GM18520 (cell line): ENCODE measurements around the gene FGR.
"Not testable (repeated sequence)": the region's sequence is repeated elsewhere in the genome, so short reads cannot be mapped to it uniquely, and the experiment has no call there.

Experiments used
- ATAC-seq: cut with Tn5 transposase; IDR thresholded peaks from one replicate; pipeline ENCODE4 v1.9.1; 2021; ENCODE audit not compliant: unreplicated experiment

Gene FGR

DNA sequence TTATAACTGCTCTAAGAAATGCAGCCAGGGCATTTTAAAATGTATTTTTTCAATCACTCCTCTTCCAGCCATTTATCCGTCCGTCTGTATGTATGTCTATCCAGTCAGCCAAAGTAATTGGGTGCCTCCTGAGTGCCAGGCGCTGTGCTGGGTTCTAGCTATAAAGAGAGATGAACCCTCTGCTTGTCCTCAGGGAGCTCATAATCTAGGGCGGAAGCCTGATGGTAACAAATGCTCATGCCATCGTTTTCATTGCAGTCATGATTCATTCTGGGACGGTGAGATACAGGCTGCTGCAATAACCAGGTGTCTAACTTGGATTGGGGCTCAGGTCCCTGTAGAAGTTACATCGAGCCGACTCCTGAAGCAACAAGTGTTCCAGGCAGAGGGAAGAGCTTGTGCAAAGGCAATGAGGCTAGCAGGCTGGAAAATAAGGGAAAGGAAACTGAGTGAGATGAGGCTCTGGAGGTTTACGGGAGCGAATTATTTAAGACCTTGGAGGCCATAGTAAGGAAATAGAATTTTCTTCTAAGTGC, 25.4 kb upstream of the FGR start:
- ATAC-seq: peak; percentile 10

DNA sequence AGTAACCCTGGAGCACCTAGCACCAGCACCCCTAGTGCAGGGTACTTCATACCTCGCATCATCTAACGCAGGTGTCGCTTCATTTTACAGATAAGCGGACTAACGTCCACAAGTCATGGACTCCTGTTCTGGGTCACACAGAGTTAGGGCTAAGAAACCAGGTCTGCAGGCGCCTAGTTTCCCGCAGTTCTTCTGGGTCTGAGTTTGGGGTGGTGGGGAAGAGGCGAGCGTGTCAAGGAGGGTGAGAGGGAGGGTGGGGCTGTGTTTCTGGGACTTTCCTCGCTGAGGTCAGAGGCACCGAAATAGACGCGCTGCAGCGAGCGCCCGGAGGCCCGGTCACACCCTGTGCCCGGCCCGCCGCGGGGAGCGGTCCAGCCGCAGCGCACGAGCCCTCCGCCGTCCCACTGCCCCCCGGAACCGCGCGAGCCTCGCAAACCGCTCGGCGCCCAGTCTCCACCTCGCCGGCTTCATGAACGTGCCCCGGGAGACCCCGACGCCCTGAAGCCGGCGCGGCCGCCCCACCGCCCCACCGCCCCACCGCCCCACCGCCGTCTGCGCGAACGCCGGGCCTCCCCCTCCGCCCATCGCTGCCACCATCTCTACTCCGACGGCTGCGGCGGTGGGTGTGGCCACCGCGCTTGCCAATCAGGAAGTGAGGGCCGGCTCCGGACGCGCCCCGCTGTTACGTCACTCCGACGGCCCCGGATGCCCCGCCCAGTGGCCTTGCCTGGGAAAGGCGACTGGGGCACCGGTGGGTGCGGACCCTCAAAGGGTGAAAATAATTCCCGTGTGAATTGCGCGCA, 24.7 kb upstream of the FGR start:
- ATAC-seq: peak; percentile 55

DNA sequence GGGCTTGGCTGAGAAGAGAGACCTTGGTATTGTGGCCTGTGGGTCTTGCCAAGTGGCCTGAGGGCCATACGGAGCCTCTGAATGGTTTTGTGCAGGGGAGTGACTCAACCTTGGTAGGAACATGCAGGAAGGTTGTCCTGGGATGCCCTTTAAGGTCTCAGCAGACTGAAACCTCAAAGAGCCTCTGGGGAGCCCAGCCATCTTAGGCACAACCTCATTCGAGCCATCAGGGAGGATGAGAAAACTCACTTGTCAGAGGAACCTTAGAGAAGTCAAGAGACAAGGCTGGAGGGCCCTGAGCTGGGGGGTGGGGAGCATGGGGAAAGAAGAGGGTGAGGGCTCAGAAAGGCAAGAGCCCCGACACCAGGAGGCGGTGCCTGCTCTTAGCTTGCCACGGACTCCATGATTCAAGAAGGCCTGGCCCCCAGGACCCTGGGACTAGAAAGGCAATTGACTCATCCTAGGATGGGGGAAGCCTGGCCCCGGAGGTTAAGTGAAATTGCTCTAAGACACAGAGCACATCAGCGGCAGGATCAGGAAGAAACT, 24.0 kb upstream of the FGR start:
- peak; percentile 10 for ATAC-seq

DNA sequence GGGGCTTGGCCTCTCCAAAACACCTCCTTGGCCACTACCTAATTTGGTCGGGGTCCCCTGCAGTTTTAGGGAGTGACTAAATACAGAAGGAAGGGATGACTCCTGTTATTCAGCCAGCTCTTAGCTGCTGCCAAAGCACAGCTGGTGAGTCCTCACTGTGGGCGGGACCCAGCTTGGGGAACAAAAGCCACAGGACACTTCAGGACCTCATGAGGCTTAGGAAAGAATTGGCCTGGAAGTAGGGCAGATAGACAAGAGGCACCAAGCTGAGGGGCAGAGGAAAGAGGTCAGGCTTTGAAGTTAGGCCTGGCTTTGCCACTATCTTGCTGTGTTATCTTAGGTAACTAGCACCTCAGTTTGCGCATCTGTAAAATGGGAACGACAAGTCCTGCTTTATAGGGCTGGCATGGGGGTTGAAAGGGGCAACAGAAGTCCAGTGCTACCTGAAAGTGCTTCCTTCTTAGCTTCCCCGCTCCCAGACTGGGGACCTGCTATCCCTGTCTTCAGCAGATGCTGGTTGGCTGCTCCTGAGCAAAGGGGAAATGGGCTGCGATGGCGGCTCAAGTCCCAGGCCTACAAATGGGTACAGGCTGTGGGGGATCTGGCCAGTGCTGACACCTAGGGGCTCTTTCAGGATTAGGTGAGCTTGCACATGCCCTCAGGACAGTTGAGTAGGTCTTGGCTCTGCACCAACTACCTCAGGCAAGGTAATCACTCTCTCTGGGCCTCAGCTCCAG, 21.3 kb upstream of the FGR start:
- no peak for ATAC-seq

DNA sequence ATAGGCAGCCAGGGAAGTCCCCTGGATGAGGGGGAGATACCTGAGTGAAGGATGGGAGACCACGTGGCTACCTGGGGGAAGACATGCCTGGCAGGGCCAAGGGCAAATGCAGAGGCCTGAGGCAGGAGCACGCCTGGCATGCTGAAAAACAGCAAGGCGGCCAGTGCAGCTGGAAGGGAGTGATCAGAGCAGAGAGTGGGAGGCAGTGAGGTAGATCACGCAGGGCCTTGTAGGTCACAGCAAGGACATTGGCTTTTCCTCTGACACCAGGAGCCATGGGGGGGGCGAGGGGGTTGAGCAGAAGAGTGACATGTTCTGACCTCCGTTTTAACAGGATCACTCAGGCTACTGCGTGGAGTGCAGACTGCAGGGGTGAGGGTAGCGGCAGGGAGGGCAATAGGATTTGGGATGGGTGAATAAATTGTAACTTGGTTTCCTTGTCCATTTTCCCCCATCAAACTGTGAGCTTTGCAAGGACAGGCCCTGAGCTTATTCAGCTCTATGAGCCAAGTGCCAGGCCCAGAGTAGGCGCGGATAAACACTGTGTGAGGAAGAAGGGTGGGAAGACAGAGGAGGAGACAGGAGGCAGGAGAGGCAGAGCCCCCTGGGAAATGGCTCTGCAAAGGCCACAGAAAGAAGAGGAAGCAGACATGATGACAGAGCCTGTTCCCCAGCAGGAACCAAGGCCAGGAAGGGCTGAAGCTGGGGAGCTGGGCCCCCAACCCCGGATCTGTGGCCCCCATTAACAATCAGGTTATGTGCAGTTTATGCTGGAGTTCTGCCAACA, 20.4 kb upstream of the FGR start:
- ATAC-seq: no peak

DNA sequence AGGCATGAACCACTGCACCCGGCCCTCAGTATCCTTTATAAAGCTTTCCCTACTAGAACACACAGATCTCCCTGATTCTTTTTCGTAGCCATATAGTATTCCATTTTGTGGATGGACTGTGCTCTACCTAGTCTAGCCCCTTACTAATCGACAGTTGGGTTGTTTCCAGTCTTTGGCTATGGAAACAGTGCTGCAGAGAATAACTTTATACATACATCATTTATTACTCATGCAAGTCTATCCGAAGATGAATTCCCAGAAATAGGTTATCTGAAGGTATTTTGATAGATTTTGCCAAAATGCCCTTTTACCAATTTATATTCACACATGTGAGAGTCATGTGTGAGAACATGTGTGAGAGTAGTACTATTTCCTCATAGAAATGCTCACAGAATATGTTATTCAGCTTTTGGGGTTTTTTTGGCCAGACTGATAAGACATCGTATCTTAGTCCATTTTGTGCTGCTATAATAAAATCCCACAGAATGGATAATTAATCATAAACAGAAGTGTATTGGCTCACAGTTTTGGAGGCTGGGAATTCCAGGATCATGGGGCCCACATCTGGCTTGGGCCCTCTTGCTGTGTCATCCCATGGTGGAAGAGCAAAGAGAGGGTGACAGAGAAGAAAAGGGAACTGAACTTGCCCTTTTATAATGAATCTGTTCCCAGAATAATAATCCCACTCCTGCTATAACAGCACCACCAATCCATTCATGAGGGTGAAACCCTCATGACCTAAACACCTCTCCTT, 17.3 kb upstream of the FGR start:
- ATAC-seq: no peak

DNA sequence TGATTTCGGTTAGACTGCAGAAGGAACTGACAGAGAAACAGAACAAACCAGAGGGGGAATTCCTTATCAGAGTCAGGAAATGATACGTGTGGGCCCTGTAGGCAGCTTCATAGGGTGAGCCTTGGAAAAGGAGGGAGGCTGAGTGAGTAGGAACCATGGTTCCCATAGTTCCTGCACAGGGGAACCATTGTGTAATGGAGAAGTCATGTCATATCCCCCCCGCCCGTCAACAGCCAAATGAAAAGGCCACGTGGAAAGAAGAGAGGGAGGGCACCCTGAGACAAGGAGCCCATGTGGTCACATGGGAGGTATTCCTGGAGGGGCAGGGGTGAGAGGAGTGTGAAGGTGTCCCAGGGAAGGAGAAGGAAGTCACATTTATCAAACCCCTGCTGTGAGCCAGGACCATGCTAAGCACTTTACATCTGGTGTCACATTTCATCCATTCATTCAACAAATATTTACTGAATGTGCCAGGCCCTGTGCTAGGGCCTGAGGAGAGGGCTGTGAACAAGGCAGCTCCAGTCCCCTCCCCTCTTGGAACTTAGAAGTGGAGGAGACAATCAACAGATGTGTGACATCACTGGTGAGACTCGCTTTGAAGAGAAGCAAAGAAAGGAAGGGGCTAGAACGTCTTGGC, 15.7 kb upstream of the FGR start:
- ATAC-seq: no peak

DNA sequence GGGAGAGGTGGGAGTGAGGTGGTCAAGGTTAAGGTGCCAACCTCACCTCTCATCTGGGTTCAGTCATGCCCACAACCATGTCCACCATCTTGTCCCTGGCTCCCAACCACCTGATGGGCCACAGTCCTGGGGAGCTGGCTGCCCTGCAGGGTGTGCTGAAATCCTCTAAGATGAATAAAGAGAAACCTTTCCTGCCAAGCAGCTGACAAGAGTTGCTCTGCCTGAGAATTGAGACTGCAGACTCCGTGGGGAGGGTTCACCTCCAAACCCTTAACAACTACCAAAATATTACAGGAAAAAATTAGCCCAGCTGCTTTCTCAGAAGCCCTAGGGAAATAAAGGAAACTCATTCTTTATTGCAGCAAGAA, 15.2 kb upstream of the FGR start:
- no peak for ATAC-seq

DNA sequence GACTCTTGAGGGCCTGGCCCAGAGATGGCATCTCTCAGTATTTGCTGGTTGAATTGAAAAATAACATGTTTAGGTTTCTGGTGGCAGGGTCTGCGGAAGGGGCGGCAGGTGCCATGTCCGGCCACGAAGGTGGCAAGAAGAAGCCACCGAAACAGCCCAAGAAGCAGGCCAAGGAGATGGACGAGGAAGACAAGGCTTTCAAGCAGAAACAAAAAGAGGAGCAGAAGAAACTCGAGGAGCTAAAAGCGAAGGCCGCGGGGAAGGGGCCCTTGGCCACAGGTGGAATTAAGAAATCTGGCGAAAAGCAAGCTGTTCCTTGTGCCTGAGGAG, 14.3 kb upstream of the FGR start:
- no peak for ATAC-seq

DNA sequence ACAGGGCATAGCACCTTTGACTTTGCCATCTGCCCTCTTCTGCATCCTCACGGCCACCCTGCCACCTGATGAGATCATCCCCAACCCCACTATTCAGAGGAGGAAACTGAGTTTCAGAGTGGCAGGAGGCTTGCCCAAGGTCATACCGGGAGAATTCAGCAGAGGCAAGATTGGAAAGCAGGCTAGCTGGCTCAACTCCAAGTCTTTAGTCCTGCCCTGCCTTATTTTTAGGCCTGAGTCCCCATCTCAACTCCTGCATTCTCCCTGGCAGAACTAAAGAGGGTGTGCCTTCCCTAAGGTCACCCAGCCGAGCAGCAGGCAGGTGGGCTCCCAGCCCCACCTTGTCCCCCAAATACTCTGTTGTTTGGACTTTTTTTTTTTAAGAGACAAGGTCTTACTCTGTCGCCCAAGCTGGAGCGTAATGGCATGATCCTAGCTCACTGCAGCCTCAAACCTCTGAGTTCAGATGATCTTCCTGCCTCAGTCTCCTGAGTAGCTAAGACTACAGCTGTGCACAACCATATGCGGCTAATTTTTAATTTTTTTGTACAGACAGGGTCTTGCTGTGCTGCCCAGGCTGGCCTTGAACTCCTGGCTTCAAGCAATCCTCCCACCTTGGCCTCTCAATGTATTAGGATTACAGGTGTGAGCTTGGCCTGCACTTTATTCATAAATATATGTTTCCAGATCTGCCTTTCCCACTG, 13.8 kb upstream of the FGR start:
- no peak for ATAC-seq

DNA sequence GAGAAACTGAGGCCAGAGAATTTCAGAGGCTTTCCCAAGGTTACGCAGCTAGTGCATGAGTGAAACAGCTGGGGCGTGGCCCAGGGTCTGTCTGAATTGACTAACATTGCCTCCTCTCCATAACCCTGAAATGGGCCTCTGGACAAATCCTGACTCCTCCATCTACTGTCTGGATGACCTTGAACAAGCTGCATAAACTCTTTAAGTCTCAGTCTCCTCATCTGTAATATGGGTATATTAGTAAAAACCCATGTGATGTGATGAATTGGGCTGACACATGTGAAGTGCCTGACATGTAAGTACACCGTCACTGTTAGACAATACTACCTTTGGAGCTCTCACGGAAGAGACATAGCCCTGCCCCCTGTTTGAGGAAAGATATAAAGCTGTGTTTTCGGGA, 12.3 kb upstream of the FGR start:
- ATAC-seq: no peak

DNA sequence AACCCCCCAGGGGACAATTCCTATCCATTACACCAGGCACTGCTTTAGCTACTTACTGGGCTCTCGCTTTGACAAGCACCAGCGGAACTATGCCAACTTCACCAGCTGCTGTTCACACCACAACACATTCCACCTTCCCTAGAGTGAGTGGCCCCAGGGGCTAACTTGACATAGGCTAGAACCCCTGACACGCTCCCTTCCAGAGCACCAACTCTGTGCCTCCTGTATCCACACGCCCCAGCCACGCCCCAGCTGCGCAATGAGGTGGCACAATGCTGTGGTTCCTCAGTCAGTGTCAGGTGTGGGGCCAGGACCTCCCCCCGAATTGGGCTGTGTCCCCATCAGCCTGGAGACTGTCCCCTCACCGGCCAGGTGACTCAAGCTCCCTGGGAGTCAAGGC, 11.7 kb upstream of the FGR start:
- no peak for ATAC-seq

DNA sequence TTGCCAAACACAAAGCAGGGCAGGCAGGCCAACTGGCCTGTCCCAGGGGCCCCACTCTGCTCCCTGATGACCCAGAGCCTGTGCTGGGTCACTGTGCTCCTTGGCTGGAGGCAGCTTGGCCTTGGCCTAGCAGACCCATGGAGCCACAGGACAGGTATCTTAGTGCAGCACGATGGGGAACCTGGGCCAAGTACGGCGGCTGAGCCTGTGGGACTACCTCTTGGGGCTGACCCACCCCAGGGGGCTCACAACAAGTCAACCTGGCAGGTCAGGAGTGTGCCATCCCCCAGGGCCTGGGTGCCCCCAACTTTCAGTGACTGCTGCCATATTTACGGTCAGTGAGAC, 10.1 kb upstream of the FGR start:
- ATAC-seq: no peak

DNA sequence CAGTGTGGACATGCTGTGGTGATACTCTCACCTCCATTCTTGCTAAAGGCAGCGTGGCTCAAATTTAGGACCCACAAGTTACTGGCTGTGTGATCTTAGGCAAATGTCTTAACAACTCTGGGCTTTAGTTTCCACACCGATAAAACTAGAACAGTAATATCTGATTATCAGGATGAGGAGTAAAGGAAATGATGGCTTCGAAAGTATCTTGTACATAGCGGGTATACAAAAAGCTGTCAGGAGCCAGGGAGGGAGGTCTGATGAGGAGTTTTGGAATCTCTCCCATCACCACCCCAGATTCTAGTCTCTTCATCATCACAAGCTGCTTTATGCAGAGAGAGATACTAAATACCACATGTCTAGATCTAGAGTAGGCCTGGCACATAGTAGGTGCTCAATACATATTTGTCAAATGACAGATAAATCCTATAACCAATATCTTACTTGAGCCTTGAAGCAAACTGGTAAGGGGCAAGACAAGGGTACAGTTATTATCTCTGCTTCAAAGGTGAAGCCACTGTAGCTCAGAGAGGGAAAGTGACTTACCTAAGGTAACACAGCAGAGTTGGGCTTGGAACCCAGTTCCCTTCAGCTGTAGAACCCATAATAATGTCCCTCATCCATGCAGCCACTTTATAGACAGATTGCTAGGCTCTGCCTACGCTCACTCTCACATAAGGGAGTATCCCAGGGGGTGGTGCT, 9.5 kb upstream of the FGR start:
- ATAC-seq: no peak

DNA sequence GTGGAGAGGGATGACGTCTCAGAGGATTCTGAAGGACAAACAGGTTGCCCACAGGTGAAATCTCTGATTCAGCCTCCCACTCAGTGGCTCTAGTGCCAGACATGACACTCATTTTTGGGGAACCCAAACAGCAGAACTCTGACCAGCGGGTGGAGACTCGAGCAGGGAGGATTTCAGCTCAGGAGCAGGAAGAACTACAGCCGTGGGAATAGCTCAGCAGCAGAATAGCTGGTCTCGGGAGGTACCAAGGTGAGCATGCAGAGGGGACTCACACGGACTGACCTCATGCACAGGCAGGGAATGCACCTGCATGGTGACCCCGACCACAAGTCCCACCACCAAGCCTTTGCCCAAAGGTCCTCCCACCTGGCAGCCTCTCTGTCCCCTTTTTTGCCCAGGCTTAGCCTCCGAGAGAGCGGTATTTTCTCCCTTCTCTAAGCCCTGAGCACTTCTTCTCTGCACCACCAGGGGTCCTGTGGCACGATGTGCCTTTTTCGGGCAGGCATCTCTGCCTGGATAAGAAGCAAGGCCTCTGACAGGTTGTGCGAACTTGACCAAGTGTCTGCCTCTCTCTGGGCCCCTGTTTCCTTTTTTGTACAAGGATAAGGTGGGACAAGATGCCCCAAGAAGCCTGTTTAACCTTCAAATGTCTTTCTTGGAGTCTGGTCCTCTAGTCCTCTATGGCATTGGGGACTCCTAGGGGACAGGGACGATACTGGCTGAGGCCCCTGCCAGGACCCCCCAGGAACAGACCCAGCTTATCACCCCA, 8.8 kb upstream of the FGR start:
- peak; percentile 48 for ATAC-seq

DNA sequence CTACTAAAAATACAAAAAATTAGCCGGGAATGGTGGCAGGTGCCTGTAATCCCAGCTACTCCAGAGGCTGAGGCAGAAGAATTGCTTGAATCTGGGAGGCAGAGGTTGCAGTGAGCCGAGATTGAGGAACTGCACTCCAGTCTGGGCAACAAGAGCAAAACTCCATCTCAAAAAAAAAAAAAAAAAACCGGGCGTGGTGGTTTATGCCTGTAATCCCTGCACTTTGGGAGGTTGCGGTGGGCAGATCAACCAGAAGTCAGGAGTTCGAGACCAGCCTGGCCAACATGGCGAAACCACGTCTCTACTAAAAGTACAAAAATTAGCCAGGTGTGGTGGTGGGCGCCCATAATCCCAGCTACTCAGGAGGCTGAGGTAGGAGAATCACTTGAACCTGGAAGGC, 5.5 kb upstream of the FGR start:
- ATAC-seq: not testable (repeated sequence)

DNA sequence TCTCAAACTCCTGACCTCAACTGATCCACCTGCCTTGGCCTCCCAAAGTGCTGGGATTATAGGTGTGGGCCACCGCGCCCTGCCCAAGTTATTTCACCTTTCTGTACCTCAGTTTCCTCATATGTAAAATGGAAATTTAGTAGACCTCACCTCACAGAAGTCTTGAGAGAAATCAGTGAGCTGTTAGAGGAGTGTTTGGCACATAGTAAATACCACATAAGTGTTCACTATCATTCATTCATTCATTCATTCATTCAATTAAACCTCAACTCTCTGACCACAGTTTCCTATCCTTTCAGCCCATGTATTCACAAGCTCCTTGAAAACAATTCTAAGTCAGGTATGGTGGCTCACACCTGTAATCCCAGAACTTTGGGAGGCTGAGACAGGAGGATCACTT, 3.8 kb upstream of the FGR start:
- no peak for ATAC-seq

DNA sequence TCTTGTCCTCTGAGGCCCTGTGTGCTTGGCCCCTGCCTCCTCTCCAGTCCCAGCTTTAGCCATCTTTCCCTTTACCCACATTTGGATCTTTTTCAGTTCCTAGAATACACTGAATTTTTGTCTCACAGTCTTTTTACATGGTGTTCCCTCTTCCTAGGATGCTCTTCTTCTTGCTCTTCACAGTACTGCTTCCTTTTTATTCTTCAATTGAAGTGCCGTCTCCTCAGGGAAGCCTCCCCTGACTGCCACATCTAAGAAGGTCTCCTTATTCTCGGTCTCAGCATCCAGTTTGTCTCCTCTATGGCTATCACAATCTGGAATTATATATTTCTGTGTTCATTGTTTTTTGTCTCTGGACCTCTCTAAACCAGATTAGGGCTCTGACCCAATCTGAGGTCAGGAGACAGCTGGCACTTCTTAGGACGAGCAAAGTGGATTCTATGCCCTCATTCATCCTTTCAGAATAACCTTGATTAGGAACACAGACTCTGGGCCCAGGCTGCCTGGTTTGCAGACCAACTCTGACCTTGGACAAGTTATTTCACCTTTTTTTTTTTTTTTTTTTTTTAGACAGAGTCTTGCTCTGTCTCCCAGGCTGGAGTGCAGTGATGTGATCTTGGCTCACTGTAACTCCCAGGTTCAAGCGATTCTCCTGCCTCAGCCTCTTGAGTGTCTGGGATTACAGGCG, 3.2 kb upstream of the FGR start:
- no peak for ATAC-seq
